HCEC 1CT (cell line): Measurements from ENCODE around the gene PLAC8L1.
A peak's percentile ranks its signal among the peaks of the same experiment; 100 is the strongest.
"Not testable (repeated sequence)": the region's sequence is repeated elsewhere in the genome, so short reads cannot be mapped to it uniquely, and the experiment has no call there.

Source experiments
- DNase-seq: peaks from one replicate; pipeline ENCODE4 v3.0.0-alpha.2; 2017

Gene PLAC8L1

GRCh38 chr5:146105477-146105876 is at the start of gene PLAC8L1:
Gene PLAC8L1, minus strand, starts transcription at chr5:146105577. Its CDS starts 1,266 bp downstream, at chr5:146104311.
- DNase-seq = no peak

GRCh38 chr5:146151970-146152369 is 46.6 kb upstream of the PLAC8L1 start:
- peak; percentile 5 for DNase-seq

GRCh38 chr5:146137967-146138403 is 32.6 kb upstream of the PLAC8L1 start:
- DNase-seq = peak; percentile 8

GRCh38 chr5:146130440-146131045 is 25.2 kb upstream of the PLAC8L1 start:
- peak; percentile 38 for DNase-seq

- no peak for DNase-seq
These were observed 20.7 kb upstream of the PLAC8L1 start for GRCh38 chr5:146126068-146126467.

GRCh38 chr5:146124580-146124979 is 19.2 kb upstream of the PLAC8L1 start:
- no peak for DNase-seq

GRCh38 chr5:146121451-146121850 is 16.1 kb upstream of the PLAC8L1 start:
- DNase-seq = not testable (repeated sequence)

GRCh38 chr5:146118322-146118721 is 12.9 kb upstream of the PLAC8L1 start:
- no peak for DNase-seq

GRCh38 chr5:146117216-146117615 is 11.8 kb upstream of the PLAC8L1 start:
- DNase-seq = not testable (repeated sequence)

GRCh38 chr5:146116361-146116760 is 11.0 kb upstream of the PLAC8L1 start:
- DNase-seq = no peak

GRCh38 chr5:146112476-146112875 is 7.1 kb upstream of the PLAC8L1 start:
- no peak for DNase-seq

- DNase-seq = no peak
These were observed 6.0 kb upstream of the PLAC8L1 start for GRCh38 chr5:146111409-146111808.

- DNase-seq = no peak
These were observed 4.0 kb upstream of the PLAC8L1 start for GRCh38 chr5:146109379-146109778.

GRCh38 chr5:146108870-146109269 is 3.5 kb upstream of the PLAC8L1 start:
- not testable (repeated sequence) for DNase-seq

- peak; percentile 20 for DNase-seq
These were observed 2.5 kb upstream of the PLAC8L1 start for GRCh38 chr5:146107901-146108300.

- DNase-seq = no peak
These were observed 1.8 kb downstream of the PLAC8L1 start for GRCh38 chr5:146103594-146103993.

GRCh38 chr5:146101646-146102045 is 3.7 kb downstream of the PLAC8L1 start:
- no peak for DNase-seq

GRCh38 chr5:146098047-146098446 is 7.3 kb downstream of the PLAC8L1 start:
- DNase-seq = no peak

- DNase-seq = no peak
These were observed 13.5 kb downstream of the PLAC8L1 start for GRCh38 chr5:146091881-146092280.

GRCh38 chr5:146089287-146089686 is 16.1 kb downstream of the PLAC8L1 start:
- DNase-seq = no peak

GRCh38 chr5:146088098-146088497 is 17.3 kb downstream of the PLAC8L1 start:
- no peak for DNase-seq

GRCh38 chr5:146084376-146084775 is 21.0 kb downstream of the PLAC8L1 start:
- DNase-seq = no peak

GRCh38 chr5:146082798-146083197 is 22.6 kb downstream of the PLAC8L1 start:
- no peak for DNase-seq

- DNase-seq = no peak
These were observed 23.8 kb downstream of the PLAC8L1 start for GRCh38 chr5:146081556-146081955.

GRCh38 chr5:146079695-146080373 is 25.5 kb downstream of the PLAC8L1 start:
- DNase-seq = no peak
